Measurements from ENCODE around the gene CFAP157. TPM values are rescaled to one million over a fixed set of nuclear protein-coding genes. Genes with fewer than 3 reads are reported as not detected.

CFAP157 gene
- total and polyA plus RNA-seq, 2 of the 13 experiments (the other 11 are each of a cell fraction or from before 2014, with no cell fraction given): 0.07 TPM; not detected in 1

DNA sequence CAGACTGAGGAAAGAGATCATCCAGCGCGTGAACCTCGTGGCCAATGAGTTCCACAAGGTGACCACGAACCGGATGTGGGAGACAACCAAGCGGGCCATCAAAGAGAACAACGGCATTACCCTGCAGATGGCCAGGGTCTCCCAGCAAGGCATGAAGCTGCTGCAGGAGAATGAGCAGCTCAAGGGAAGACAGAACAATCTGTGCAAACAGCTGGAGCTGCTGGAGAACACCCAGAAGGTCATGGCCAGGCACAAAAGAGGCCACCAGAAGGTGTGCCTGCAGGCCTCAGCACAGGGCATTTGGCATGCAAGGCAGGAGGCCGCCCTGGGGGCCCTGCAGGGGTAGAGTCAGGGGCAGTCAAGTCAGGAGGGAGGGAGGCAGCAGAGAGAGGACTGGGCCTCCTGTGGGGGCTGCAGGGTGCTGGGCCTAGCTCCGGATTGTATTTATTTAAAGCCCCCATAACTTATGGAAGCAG lies 4.5 kb downstream of the CFAP157 start (continued):
- TF ChIP-seq RNF219 (CRISPR knock-in tag; IDR thresholded peaks at IDR 0.05): no peak
- TF ChIP-seq, protein P1, sequence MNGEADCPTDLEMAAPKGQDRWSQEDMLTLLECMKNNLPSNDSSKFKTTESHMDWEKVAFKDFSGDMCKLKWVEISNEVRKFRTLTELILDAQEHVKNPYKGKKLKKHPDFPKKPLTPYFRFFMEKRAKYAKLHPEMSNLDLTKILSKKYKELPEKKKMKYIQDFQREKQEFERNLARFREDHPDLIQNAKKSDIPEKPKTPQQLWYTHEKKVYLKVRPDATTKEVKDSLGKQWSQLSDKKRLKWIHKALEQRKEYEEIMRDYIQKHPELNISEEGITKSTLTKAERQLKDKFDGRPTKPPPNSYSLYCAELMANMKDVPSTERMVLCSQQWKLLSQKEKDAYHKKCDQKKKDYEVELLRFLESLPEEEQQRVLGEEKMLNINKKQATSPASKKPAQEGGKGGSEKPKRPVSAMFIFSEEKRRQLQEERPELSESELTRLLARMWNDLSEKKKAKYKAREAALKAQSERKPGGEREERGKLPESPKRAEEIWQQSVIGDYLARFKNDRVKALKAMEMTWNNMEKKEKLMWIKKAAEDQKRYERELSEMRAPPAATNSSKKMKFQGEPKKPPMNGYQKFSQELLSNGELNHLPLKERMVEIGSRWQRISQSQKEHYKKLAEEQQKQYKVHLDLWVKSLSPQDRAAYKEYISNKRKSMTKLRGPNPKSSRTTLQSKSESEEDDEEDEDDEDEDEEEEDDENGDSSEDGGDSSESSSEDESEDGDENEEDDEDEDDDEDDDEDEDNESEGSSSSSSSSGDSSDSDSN (CRISPR knock-in tag; IDR thresholded peaks at IDR 0.05): 0 out of 2 replicates have a peak, but pooled peaks have one; percentile 20
- 0 out of 2 replicates have a peak, but pooled peaks have one; percentile 17 for TF ChIP-seq HIC2 (CRISPR knock-in tag; IDR thresholded peaks at IDR 0.05; ENCODE audit: low read depth)
- TF ChIP-seq ZNF773 (CRISPR knock-in tag; IDR thresholded peaks at IDR 0.05; ENCODE audit: borderline replicate concordance): no peak
- TF ChIP-seq NFKB2 (CRISPR knock-in tag; IDR thresholded peaks at IDR 0.05; ENCODE audit: borderline replicate concordance): 0 out of 2 replicates have a peak, but pooled peaks have one; percentile 14
- no peak for TF ChIP-seq FLYWCH1 (CRISPR knock-in tag; IDR thresholded peaks at IDR 0.05)
- TF ChIP-seq ZNF142 (CRISPR knock-in tag; IDR thresholded peaks at IDR 0.05): no peak
- no peak for TF ChIP-seq ZNF234 (CRISPR knock-in tag; conservative IDR thresholded peaks at IDR 0.05)
- no peak for TF ChIP-seq RFX3 (CRISPR knock-in tag; IDR thresholded peaks at IDR 0.05)
- TF ChIP-seq GATAD2A (CRISPR knock-in tag; IDR thresholded peaks at IDR 0.05): peak; percentile 43; the same call in 1 of the 2 replicates
- TF ChIP-seq ZBTB3 (CRISPR knock-in tag; IDR thresholded peaks at IDR 0.05; ENCODE audit: borderline replicate concordance, low read depth): no peak
- TF ChIP-seq SOX6 (IDR thresholded peaks at IDR 0.05): no peak
- peak; percentile 54 for TF ChIP-seq SOX6 (CRISPR knock-in tag; IDR thresholded peaks at IDR 0.05)
- TF ChIP-seq, protein P2, sequence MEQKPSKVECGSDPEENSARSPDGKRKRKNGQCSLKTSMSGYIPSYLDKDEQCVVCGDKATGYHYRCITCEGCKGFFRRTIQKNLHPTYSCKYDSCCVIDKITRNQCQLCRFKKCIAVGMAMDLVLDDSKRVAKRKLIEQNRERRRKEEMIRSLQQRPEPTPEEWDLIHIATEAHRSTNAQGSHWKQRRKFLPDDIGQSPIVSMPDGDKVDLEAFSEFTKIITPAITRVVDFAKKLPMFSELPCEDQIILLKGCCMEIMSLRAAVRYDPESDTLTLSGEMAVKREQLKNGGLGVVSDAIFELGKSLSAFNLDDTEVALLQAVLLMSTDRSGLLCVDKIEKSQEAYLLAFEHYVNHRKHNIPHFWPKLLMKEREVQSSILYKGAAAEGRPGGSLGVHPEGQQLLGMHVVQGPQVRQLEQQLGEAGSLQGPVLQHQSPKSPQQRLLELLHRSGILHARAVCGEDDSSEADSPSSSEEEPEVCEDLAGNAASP (CRISPR knock-in tag; IDR thresholded peaks at IDR 0.05; ENCODE audit: borderline replicate concordance): no peak
- 0 out of 2 replicates have a peak, but pooled peaks have one; percentile 33 for TF ChIP-seq ZFY (CRISPR knock-in tag; IDR thresholded peaks at IDR 0.05)
- TF ChIP-seq SIX1 (CRISPR knock-in tag; IDR thresholded peaks at IDR 0.05; ENCODE audit: borderline replicate concordance): no peak
